ENCODE measurements around the gene ABLIM3.
"Not testable (repeated sequence)": the region's sequence is repeated elsewhere in the genome, so short reads cannot be mapped to it uniquely, and the experiment has no call there.

The ABLIM3 gene

GRCh38 chr5:149257889-149258705 is 116.8 kb downstream of the ABLIM3 start:
- DNase-seq (ENCODE audit: low spot score): no peak

GRCh38 chr5:149260761-149261160 is 119.5 kb downstream of the ABLIM3 start:
- no peak for DNase-seq (ENCODE audit: low spot score)

GRCh38 chr5:149261246-149261645 is 120.0 kb downstream of the ABLIM3 start:
- DNase-seq (ENCODE audit: low spot score): no peak

- no peak for DNase-seq (ENCODE audit: low spot score)
Measured at GRCh38 chr5:149262315-149262714, 121.0 kb downstream of the ABLIM3 start.

- no peak for DNase-seq (ENCODE audit: low spot score)
Measured at GRCh38 chr5:149264439-149265067, 123.3 kb downstream of the ABLIM3 start.

- DNase-seq (ENCODE audit: low spot score): no peak
Measured at GRCh38 chr5:149265068-149265465, 123.8 kb downstream of the ABLIM3 start.

- no peak for DNase-seq (ENCODE audit: low spot score)
Measured at GRCh38 chr5:149265597-149265996, 124.3 kb downstream of the ABLIM3 start.

- no peak for DNase-seq (ENCODE audit: low spot score)
Measured at GRCh38 chr5:149267241-149267973, 126.1 kb downstream of the ABLIM3 start.

- peak; percentile 70 for DNase-seq (ENCODE audit: low spot score)
Measured at GRCh38 chr5:149268928-149269557, 127.8 kb downstream of the ABLIM3 start.

GRCh38 chr5:149271195-149271715 is 130.0 kb downstream of the ABLIM3 start:
- DNase-seq (ENCODE audit: low spot score): no peak

GRCh38 chr5:149271716-149272563 is 130.6 kb downstream of the ABLIM3 start, which contains the start of gene AFAP1L1:
Gene AFAP1L1 (plus strand): TSS chr5:149271859. CDS start chr5:149271969, 110 bp downstream.
- DNase-seq (ENCODE audit: low spot score): peak; percentile 61

- not testable (repeated sequence) for DNase-seq (ENCODE audit: low spot score)
Measured at GRCh38 chr5:149272781-149273180, 131.5 kb downstream of the ABLIM3 start.

GRCh38 chr5:149273237-149273636 is 131.9 kb downstream of the ABLIM3 start:
- DNase-seq (ENCODE audit: low spot score): no peak

GRCh38 chr5:149273950-149274349 is 132.7 kb downstream of the ABLIM3 start:
- no peak for DNase-seq (ENCODE audit: low spot score)

GRCh38 chr5:149274939-149275338 is 133.6 kb downstream of the ABLIM3 start:
- DNase-seq (ENCODE audit: low spot score): no peak

- DNase-seq (ENCODE audit: low spot score): no peak
Measured at GRCh38 chr5:149277801-149278200, 136.5 kb downstream of the ABLIM3 start.

GRCh38 chr5:149278451-149279210 is 137.3 kb downstream of the ABLIM3 start:
- no peak for DNase-seq (ENCODE audit: low spot score)

- DNase-seq (ENCODE audit: low spot score): no peak
Measured at GRCh38 chr5:149279661-149280060, 138.4 kb downstream of the ABLIM3 start.

- no peak for DNase-seq (ENCODE audit: low spot score)
Measured at GRCh38 chr5:149280124-149280523, 138.8 kb downstream of the ABLIM3 start.

GRCh38 chr5:149280802-149281201 is 139.5 kb downstream of the ABLIM3 start:
- no peak for DNase-seq (ENCODE audit: low spot score)
